DND-41 (cell line): ENCODE data around the gene CIAO3.
"Not testable (repeated sequence)": the region's sequence is repeated elsewhere in the genome, so short reads cannot be mapped to it uniquely, and the experiment has no call there.

Experiments
- ATAC-seq: fragments of 200-7000 bp; cut with Tn5 transposase; 3 replicates; pipeline ENCODE4 v1.9.1; 2021; ENCODE audit warnings: low read depth; ENCODE audit not compliant: insufficient read depth
- DNase-seq: peaks from one replicate; pipeline ENCODE4 v3.0.0-alpha.2; 2020
- H2AFZ ChIP-seq: 2 replicates; pipeline ENCODE4 v1.6.0; 2012; ENCODE audit warnings: low read depth, low read length
- H3K27ac ChIP-seq: 2 replicates; pipeline ENCODE4 v1.5.1; 2012; ENCODE audit warnings: low read length, inconsistent platforms
- H3K27me3 ChIP-seq: fragments of 200-600 bp; sonication (generic); 2 replicates; pipeline ENCODE4 v1.6.0; 2012; ENCODE audit warnings: low read length, mild to moderate bottlenecking, inconsistent platforms; ENCODE audit not compliant: insufficient read depth, poor library complexity
- H3K36me3 ChIP-seq: 2 replicates; pipeline ENCODE4 v1.5.1; 2012; ENCODE audit warnings: low read length, inconsistent platforms; ENCODE audit not compliant: insufficient read depth
- H3K4me1 ChIP-seq: 2 replicates; pipeline ENCODE4 v1.5.1; 2012; ENCODE audit warnings: mild to moderate bottlenecking, low read length; ENCODE audit not compliant: insufficient read depth
- H3K4me2 ChIP-seq: 2 replicates; pipeline ENCODE4 v1.6.0; 2012; ENCODE audit warnings: mild to moderate bottlenecking, moderate library complexity, low read length, inconsistent platforms; ENCODE audit not compliant: insufficient read depth
- H3K4me3 ChIP-seq, 2 experiments: fragments of 200-600 bp in 1 of 2; shearing (Covaris generic) in 1 of 2; 2 replicates each; pipeline ENCODE4 v1.5.1; 2012 to 2016; ENCODE audit warnings: inconsistent platforms in 2 of 2, low read length in 2 of 2, mild to moderate bottlenecking in 2 of 2, low read depth in 1 of 2, moderate library complexity in 1 of 2
- H3K79me2 ChIP-seq: 2 replicates; pipeline ENCODE4 v1.6.0; 2012; ENCODE audit warnings: low read length, inconsistent platforms; ENCODE audit not compliant: insufficient read depth
- H3K9ac ChIP-seq: 2 replicates; pipeline ENCODE4 v1.6.0; 2012; ENCODE audit warnings: low read depth, mild to moderate bottlenecking, inconsistent platforms, low read length, moderate library complexity
- H3K9me3 ChIP-seq: 2 replicates; pipeline ENCODE4 v1.5.1; 2012; ENCODE audit warnings: low read length, moderate library complexity, mild to moderate bottlenecking, inconsistent platforms; ENCODE audit not compliant: insufficient read depth, severe bottlenecking
- H4K20me1 ChIP-seq: 2 replicates; pipeline ENCODE4 v1.6.0; 2012; ENCODE audit warnings: low read length; ENCODE audit not compliant: insufficient read depth
- EZH2 ChIP-seq: IDR thresholded peaks from 3 replicates; pipeline ENCODE4 v1.6.1; 2012; ENCODE audit warnings: borderline replicate concordance, low read depth, mild to moderate bottlenecking, moderate library complexity, low read length, inconsistent platforms; ENCODE audit not compliant: severe bottlenecking
- TF ChIP-seq, protein P1 (sequence below): IDR thresholded peaks from 2 replicates; pipeline ENCODE4 v1.5.1; 2012; ENCODE audit warnings: borderline replicate concordance, low read length, moderate library complexity, mild to moderate bottlenecking; ENCODE audit not compliant: poor library complexity, severe bottlenecking; ENCODE audit errors: extremely low read depth

The CIAO3 gene

GRCh38 chr16:714558-715476, 26.0 kb downstream of the CIAO3 start, which contains the start of gene METRN:
Gene METRN (plus strand): TSS chr16:715118. CDS start chr16:715290, 172 bp downstream.
- no peaks in the 10 kb centered on the region for H3K27me3 ChIP-seq
- peaks cover 12% of the 10 kb centered on the region; the same call in 1 of the 2 replicates for H3K36me3 ChIP-seq
- TF ChIP-seq, protein P1, sequence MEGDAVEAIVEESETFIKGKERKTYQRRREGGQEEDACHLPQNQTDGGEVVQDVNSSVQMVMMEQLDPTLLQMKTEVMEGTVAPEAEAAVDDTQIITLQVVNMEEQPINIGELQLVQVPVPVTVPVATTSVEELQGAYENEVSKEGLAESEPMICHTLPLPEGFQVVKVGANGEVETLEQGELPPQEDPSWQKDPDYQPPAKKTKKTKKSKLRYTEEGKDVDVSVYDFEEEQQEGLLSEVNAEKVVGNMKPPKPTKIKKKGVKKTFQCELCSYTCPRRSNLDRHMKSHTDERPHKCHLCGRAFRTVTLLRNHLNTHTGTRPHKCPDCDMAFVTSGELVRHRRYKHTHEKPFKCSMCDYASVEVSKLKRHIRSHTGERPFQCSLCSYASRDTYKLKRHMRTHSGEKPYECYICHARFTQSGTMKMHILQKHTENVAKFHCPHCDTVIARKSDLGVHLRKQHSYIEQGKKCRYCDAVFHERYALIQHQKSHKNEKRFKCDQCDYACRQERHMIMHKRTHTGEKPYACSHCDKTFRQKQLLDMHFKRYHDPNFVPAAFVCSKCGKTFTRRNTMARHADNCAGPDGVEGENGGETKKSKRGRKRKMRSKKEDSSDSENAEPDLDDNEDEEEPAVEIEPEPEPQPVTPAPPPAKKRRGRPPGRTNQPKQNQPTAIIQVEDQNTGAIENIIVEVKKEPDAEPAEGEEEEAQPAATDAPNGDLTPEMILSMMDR: no peak
- TF ChIP-seq EZH2: no peak
- H3K9ac ChIP-seq: peak within 1 kb of the TSS; percentile 74
- peak within 1 kb of the TSS; percentile 67 to 75; a peak in 3 of 4 replicates for H3K4me3 ChIP-seq
- no peaks in the 10 kb centered on the region for H3K9me3 ChIP-seq
- ATAC-seq (peak; percentile 91), DNase-seq (peak; percentile 93)
- H3K4me2 ChIP-seq: peak within 1 kb of the TSS; percentile 68
- H4K20me1 ChIP-seq: peaks cover 42% of the 10 kb centered on the region
- peaks cover 18% of the 10 kb centered on the region for H3K79me2 ChIP-seq
- peak within 1 kb of the TSS; percentile 71 for H2AFZ ChIP-seq
- peaks cover 57% of the 10 kb centered on the region for H3K4me1 ChIP-seq
- peak within 1 kb of the TSS; percentile 52 for H3K27ac ChIP-seq

GRCh38 chr16:714079-714478, 26.7 kb downstream of the CIAO3 start:
- peak overlapping the region; percentile 71; the same call in 1 of the 2 replicates for H2AFZ ChIP-seq
- H3K4me3 ChIP-seq: peak overlapping the region in 1 of 2 experiments; percentile 75; a peak in 2 of 4 replicates
- H3K9ac ChIP-seq: peak overlapping the region; percentile 57
- H3K27ac ChIP-seq: no peak overlapping the region
- H3K79me2 ChIP-seq: peaks cover 18% of the 10 kb centered on the region
- no peaks in the 10 kb centered on the region for H3K9me3 ChIP-seq
- ATAC-seq: no peak
- peaks cover 37% of the 10 kb centered on the region for H4K20me1 ChIP-seq
- no peak for DNase-seq
- peak overlapping the region; percentile 68 for H3K4me2 ChIP-seq
- no peak for TF ChIP-seq EZH2
- TF ChIP-seq, protein P1: no peak
- H3K4me1 ChIP-seq: peaks cover 50% of the 10 kb centered on the region
- no peaks in the 10 kb centered on the region for H3K27me3 ChIP-seq
- peaks cover 12% of the 10 kb centered on the region; the same call in 1 of the 2 replicates for H3K36me3 ChIP-seq

- Histone ChIP-seq H4K20me1 (peaks cover 30% of the 10 kb centered on the region), H3K4me1 (peaks cover 37% of the 10 kb centered on the region), H3K79me2 (peaks cover 18% of the 10 kb centered on the region)
- not testable (repeated sequence) for H3K27me3 ChIP-seq, ATAC-seq, H3K36me3 ChIP-seq, H3K9me3 ChIP-seq, H3K4me2 ChIP-seq, H3K27ac ChIP-seq, H3K9ac ChIP-seq, H3K4me3 ChIP-seq, H2AFZ ChIP-seq
- peak; percentile 69 for DNase-seq
- TF ChIP-seq, protein P1: peak; percentile 52
Observed at GRCh38 chr16:712740-713250, 28.0 kb downstream of the CIAO3 start.
